HG02642 (cell line): ENCODE data around the gene ANO8.
"Not testable (repeated sequence)": the region's sequence is repeated elsewhere in the genome, so short reads cannot be mapped to it uniquely, and the experiment has no call there.

ENCODE experiments used
- ATAC-seq: cut with Tn5 transposase; IDR thresholded peaks from one replicate; pipeline ENCODE4 v1.9.1; 2021; ENCODE audit warnings: mild to moderate bottlenecking; ENCODE audit not compliant: unreplicated experiment, poor library complexity

ANO8 gene

GRCh38 chr19:17334414-17335409, at the start of gene ANO8:
Gene ANO8, minus strand, starts transcription at chr19:17334855. Its CDS starts 185 bp downstream, at chr19:17334670.
- ATAC-seq: peak; percentile 51

- ATAC-seq: no peak
Measured at GRCh38 chr19:17380426-17381138, 45.9 kb upstream of the ANO8 start.

GRCh38 chr19:17379221-17379631, 44.6 kb upstream of the ANO8 start:
- no peak for ATAC-seq

GRCh38 chr19:17378271-17378670, 43.6 kb upstream of the ANO8 start:
- ATAC-seq: no peak

GRCh38 chr19:17376935-17377600, 42.4 kb upstream of the ANO8 start, which contains the start of gene PLVAP:
Gene PLVAP, minus strand, starts transcription at chr19:17377342. Its CDS starts 54 bp downstream, at chr19:17377288.
- no peak for ATAC-seq

GRCh38 chr19:17370026-17370587, 35.5 kb upstream of the ANO8 start:
- peak; percentile 84 for ATAC-seq

- ATAC-seq: no peak
Measured at GRCh38 chr19:17365361-17365760, 30.7 kb upstream of the ANO8 start.

- not testable (repeated sequence) for ATAC-seq
Measured at GRCh38 chr19:17363852-17364605, 29.4 kb upstream of the ANO8 start.

- ATAC-seq: no peak
Measured at GRCh38 chr19:17359905-17360800, 25.5 kb upstream of the ANO8 start.

- ATAC-seq: no peak
Measured at GRCh38 chr19:17358395-17358794, 23.7 kb upstream of the ANO8 start.

GRCh38 chr19:17357724-17358123, 23.1 kb upstream of the ANO8 start:
- no peak for ATAC-seq

GRCh38 chr19:17357078-17357666, 22.5 kb upstream of the ANO8 start:
- no peak for ATAC-seq

- ATAC-seq: no peak
Measured at GRCh38 chr19:17353386-17353785, 18.7 kb upstream of the ANO8 start.

- no peak for ATAC-seq
Measured at GRCh38 chr19:17352608-17353280, 18.1 kb upstream of the ANO8 start.

GRCh38 chr19:17351815-17352435, 17.3 kb upstream of the ANO8 start:
- no peak for ATAC-seq

GRCh38 chr19:17348700-17349099, 14.0 kb upstream of the ANO8 start:
- ATAC-seq: no peak

GRCh38 chr19:17347877-17348276, 13.2 kb upstream of the ANO8 start:
- no peak for ATAC-seq
